ENCODE results near the gene C18orf63.

Gene C18orf63

GRCh38 chr18:74407888-74408287, 92.2 kb downstream of the C18orf63 start:
- DNase-seq (ENCODE audit: low read depth, low spot score), result no peak

Data from iPS DF 19.7 (cell line).